ENCODE results near the gene LAMC1.

DNA sequence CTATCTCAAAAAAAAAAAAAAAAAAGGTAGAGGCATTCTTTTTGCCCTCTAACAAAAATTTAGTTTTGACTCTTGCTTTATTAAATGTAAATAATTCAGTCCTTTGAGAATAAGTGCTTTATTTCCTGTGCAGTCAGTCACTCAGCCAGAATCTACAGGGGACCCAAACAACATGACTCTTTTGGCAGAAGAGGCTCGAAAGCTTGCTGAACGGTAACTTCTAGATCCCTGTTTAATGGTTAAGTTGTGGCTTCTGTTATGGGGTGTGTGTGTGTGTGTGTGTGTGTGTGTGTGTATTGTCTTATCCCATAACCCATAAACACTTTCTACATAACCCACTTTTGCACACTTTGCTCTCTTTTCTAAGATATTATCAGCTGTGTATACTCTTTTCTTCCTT is 107.9 kb downstream of the LAMC1 start:
- TF ChIP-seq POLR2AphosphoS5 (IDR thresholded peaks at IDR 0.05) = no peak
- TF ChIP-seq, protein P1, sequence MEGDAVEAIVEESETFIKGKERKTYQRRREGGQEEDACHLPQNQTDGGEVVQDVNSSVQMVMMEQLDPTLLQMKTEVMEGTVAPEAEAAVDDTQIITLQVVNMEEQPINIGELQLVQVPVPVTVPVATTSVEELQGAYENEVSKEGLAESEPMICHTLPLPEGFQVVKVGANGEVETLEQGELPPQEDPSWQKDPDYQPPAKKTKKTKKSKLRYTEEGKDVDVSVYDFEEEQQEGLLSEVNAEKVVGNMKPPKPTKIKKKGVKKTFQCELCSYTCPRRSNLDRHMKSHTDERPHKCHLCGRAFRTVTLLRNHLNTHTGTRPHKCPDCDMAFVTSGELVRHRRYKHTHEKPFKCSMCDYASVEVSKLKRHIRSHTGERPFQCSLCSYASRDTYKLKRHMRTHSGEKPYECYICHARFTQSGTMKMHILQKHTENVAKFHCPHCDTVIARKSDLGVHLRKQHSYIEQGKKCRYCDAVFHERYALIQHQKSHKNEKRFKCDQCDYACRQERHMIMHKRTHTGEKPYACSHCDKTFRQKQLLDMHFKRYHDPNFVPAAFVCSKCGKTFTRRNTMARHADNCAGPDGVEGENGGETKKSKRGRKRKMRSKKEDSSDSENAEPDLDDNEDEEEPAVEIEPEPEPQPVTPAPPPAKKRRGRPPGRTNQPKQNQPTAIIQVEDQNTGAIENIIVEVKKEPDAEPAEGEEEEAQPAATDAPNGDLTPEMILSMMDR (IDR thresholded peaks at IDR 0.05) = no peak
